ENCODE measurements around the gene TOB1. TPM values are rescaled to one million over a fixed set of nuclear protein-coding genes. Genes with fewer than 3 reads are reported as not detected.
A peak's percentile ranks its signal among the peaks of the same experiment; 100 is the strongest.

TOB1 gene
- total and polyA plus RNA-seq, 2 experiments from 2014 or later, result 29.9 to 35.4 TPM

DNA sequence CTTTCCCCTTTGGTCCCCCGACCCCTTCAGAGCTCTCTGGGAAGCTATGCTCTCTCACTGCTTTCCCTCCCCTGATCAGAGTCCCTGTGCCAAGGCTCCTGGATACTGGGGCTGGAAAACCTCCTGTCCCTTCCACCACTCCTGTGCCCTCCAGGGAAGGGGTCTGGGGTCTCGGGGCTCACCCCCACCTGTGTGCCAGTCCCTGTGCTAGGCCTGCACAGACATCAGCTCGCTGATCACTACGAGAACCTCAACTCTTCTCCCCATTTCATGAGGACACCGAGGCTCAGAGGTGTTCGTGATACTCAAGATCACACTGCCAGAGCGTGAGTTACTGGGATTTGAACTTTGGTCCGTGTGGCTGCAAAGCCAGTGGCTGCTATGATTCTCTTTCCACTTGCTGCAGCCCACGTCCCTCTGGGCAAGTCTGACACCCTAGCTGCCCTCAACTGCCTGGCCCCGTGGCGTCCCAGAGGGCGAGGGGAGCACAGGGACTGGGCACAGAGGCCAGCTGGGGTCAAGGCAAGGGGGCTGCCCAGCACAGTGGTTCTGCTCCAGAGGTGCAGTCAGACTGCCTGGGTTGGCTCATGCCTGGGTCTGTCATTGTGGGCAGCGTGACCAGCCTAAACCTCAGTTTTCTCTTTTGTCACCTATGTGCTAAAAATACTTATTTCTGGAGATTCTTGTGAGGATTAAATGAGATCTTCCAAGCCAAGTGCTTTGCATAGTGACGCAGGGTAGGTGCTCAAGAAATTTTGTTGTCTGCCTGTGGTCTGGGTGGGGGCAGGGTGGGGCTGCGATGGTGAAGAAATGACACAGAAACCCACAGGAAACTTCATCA lies 43.8 kb upstream of the TOB1 start:
- Histone ChIP-seq H3K27me3 (no peaks in the 10 kb centered on the region), H3K27ac (peak overlapping the region; percentile 69)

DNA sequence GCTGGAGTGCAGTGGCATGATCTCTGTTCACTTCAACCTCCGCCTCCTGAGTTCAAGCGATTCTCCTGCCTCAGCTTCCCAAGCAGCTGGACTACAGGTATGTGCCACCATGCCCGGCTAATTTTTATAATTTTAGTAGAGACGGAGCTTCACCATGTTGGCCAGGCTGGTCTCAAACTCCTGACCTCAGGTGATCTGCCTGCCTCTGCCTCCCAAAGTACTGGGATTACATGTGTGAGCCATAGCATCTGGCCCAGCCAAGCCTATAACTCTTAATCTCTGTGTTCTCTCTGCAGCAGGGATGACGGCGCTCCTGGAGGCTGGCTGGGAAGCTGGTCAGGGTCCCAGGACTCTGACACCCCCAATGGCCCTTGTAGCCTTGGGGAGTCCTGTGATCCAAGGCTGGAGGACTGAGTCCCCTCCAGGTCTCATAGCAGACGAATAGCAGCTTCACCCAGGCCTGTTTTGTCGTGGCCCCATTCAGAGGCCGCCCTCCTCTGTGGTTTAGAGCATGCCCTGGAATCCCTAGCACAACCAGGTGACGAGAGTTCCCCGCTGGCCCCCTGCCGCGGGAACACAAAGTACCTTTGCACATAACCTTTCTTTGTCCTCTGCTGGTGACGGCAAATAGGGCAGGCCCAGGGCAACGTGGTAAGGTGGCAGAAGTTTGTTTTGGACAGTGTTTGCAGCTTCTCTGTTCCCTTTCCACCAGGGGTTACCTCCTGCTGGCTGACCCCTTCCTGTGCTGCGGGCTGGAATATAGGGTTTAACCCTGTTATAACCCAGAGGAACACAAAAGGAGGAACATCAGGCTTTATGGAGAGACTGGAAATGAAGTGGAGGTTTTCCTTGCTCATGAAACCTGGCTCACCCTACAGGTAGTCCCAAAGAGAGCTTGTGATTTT lies 43.0 kb upstream of the TOB1 start:
- Histone ChIP-seq H3K4me3 (no peak overlapping the region), H3K9me3 (ENCODE audit: low read depth) (no peaks in the 10 kb centered on the region), H3K36me3 (no peaks in the 10 kb centered on the region), H3K27me3 (no peaks in the 10 kb centered on the region), H3K27ac (peak overlapping the region; percentile 69), H3K4me1 (ENCODE audit: low read depth) (peaks cover 27% of the 10 kb centered on the region)
- peak in 1 of 2 donors; percentile 40 for DNase-seq (ENCODE audit: low read depth in 1 of 2, low spot score in 1 of 2)
- TF ChIP-seq CTCF (IDR thresholded peaks at IDR 0.05; ENCODE audit: low read depth, low read length), result no peak

More for the DNA sequence above, 43.8 kb upstream of the TOB1 start:
- TF ChIP-seq CTCF (IDR thresholded peaks at IDR 0.05; ENCODE audit: low read depth, low read length), result no peak
- Histone ChIP-seq H3K4me1 (ENCODE audit: low read depth) (peaks cover 19% of the 10 kb centered on the region), H3K4me3 (no peak overlapping the region), H3K9me3 (ENCODE audit: low read depth) (no peaks in the 10 kb centered on the region), H3K36me3 (no peaks in the 10 kb centered on the region)
- no peak for DNase-seq (ENCODE audit: low read depth in 1 of 2, low spot score in 1 of 2)

- peaks cover 36% of the 10 kb centered on the region for H3K4me1 ChIP-seq (ENCODE audit: low read depth)
- no peak for TF ChIP-seq CTCF (IDR thresholded peaks at IDR 0.05; ENCODE audit: low read depth, low read length)
- peak overlapping the region; percentile 69 for H3K27ac ChIP-seq
- no peaks in the 10 kb centered on the region for H3K27me3 ChIP-seq
- H3K9me3 ChIP-seq (ENCODE audit: low read depth), result no peaks in the 10 kb centered on the region
- DNase-seq (ENCODE audit: low read depth in 1 of 2, low spot score in 1 of 2), result no peak
- H3K36me3 ChIP-seq, result no peaks in the 10 kb centered on the region
- no peak overlapping the region for H3K4me3 ChIP-seq
Measured at GRCh38 chr17:50908140-50908859, 42.1 kb upstream of the TOB1 start.

DNA sequence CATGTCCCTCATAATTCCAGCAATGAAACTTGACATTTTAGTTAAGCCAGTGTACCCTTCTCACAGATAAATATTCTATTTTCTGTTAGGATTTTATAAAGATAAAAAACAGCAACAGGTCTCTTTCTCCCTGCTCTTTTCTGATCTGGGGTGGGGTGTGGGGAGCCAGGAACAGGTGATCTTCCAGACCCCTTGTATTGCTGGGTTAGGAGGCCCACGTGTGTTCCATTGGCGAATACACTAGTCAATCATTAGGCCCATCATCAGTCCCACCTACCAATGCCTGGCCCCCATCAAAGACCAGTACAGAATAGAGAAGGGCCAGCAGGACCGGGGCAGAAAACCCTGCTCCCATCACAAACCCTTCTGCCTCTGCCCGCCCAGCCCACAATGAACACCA lies 40.3 kb upstream of the TOB1 start:
- Histone ChIP-seq H3K27me3 (no peaks in the 10 kb centered on the region), H3K36me3 (no peaks in the 10 kb centered on the region)

More for the DNA sequence above, 40.3 kb upstream of the TOB1 start:
- H3K4me1 ChIP-seq (ENCODE audit: low read depth), result peaks cover 45% of the 10 kb centered on the region
- TF ChIP-seq CTCF (IDR thresholded peaks at IDR 0.05; ENCODE audit: low read depth, low read length), result no peak
- no peaks in the 10 kb centered on the region for H3K9me3 ChIP-seq (ENCODE audit: low read depth)
- no peak overlapping the region for H3K4me3 ChIP-seq
- no peak overlapping the region for H3K27ac ChIP-seq
- no peak for DNase-seq (ENCODE audit: low read depth in 1 of 2, low spot score in 1 of 2)
